H9 (cell line): ENCODE measurements around the gene CPM. TPM values are rescaled to one million over a fixed set of nuclear protein-coding genes. Genes with fewer than 3 reads are reported as not detected.

ENCODE experiments used
- DNase-seq: peaks from one replicate; pipeline ENCODE4 v3.0.0-alpha.2; 2017
- H2AFZ ChIP-seq: one replicate; pipeline ENCODE4 v1.6.1; 2013; ENCODE audit warnings: mild to moderate bottlenecking, low read length, control low read depth, moderate library complexity
- H2AK5ac ChIP-seq: 2 replicates; pipeline ENCODE4 v1.6.1; 2013; ENCODE audit warnings: low read length, control low read depth, mixed read lengths; ENCODE audit not compliant: insufficient read length
- H2BK120ac ChIP-seq: one replicate; pipeline ENCODE4 v1.6.1; 2013; ENCODE audit warnings: low read depth, mild to moderate bottlenecking, low read length, control low read depth, inconsistent platforms; ENCODE audit not compliant: poor library complexity, severe bottlenecking
- H2BK12ac ChIP-seq: 2 replicates; pipeline ENCODE4 v1.6.1; 2013; ENCODE audit warnings: low read length, control low read depth, mixed read lengths, low read depth; ENCODE audit not compliant: insufficient read length
- H2BK15ac ChIP-seq: 2 replicates; pipeline ENCODE4 v1.6.1; 2013; ENCODE audit warnings: low read depth, low read length, control low read depth
- H2BK20ac ChIP-seq: one replicate; pipeline ENCODE4 v1.6.1; 2013; ENCODE audit warnings: low read depth, mild to moderate bottlenecking, low read length, control low read depth, inconsistent platforms; ENCODE audit not compliant: poor library complexity, severe bottlenecking
- H2BK5ac ChIP-seq: 2 replicates; pipeline ENCODE4 v1.6.1; 2013; ENCODE audit warnings: low read length, control low read depth, mixed read lengths; ENCODE audit not compliant: insufficient read length
- H3K14ac ChIP-seq: 2 replicates; pipeline ENCODE4 v1.6.1; 2013; ENCODE audit warnings: low read length, control low read depth; ENCODE audit not compliant: insufficient read depth
- H3K18ac ChIP-seq: 2 replicates; pipeline ENCODE4 v1.6.1; 2013; ENCODE audit warnings: low read depth, mild to moderate bottlenecking, mixed read lengths, low read length, control low read depth; ENCODE audit not compliant: insufficient read length
- H3K23ac ChIP-seq: 2 replicates; pipeline ENCODE4 v1.6.1; 2013; ENCODE audit warnings: low read length, control low read depth, mixed read lengths, low read depth; ENCODE audit not compliant: insufficient read length
- H3K23me2 ChIP-seq: 2 replicates; pipeline ENCODE4 v1.6.1; 2013; ENCODE audit warnings: low read depth, mild to moderate bottlenecking, mixed read lengths, low read length, control low read depth; ENCODE audit not compliant: insufficient read length, poor library complexity, severe bottlenecking
- H3K27ac ChIP-seq: 2 replicates; pipeline ENCODE4 v1.5.1; 2013; ENCODE audit warnings: low read length, control low read depth, mixed read lengths, low read depth; ENCODE audit not compliant: insufficient read length
- H3K27me3 ChIP-seq: 2 replicates; pipeline ENCODE4 v1.6.1; 2013; ENCODE audit warnings: low read length, control low read depth, inconsistent platforms; ENCODE audit not compliant: insufficient read depth
- H3K4ac ChIP-seq: 2 replicates; pipeline ENCODE4 v1.6.1; 2013; ENCODE audit warnings: low read depth, mild to moderate bottlenecking, control low read depth, inconsistent platforms, low read length, moderate library complexity
- H3K4me1 ChIP-seq: 2 replicates; pipeline ENCODE4 v1.6.1; 2013; ENCODE audit warnings: low read length, control low read depth, inconsistent platforms; ENCODE audit not compliant: insufficient read depth
- H3K4me2 ChIP-seq: 2 replicates; pipeline ENCODE4 v1.6.1; 2013; ENCODE audit warnings: low read length, control low read depth, mixed read lengths; ENCODE audit not compliant: insufficient read length, insufficient read depth
- H3K56ac ChIP-seq: 2 replicates; pipeline ENCODE4 v1.6.1; 2013; ENCODE audit warnings: low read depth, mild to moderate bottlenecking, mixed read lengths, low read length, control low read depth; ENCODE audit not compliant: insufficient read length
- H3K79me1 ChIP-seq: 2 replicates; pipeline ENCODE4 v1.6.1; 2013; ENCODE audit warnings: low read depth, mild to moderate bottlenecking, moderate library complexity, low read length, control low read depth, inconsistent platforms; ENCODE audit not compliant: insufficient read depth, poor library complexity, severe bottlenecking
- H3K79me2 ChIP-seq: 2 replicates; pipeline ENCODE4 v1.6.1; 2013; ENCODE audit warnings: low read length, control low read depth, inconsistent platforms; ENCODE audit not compliant: insufficient read depth
- H3K9ac ChIP-seq: 2 replicates; pipeline ENCODE4 v1.6.1; 2013; ENCODE audit warnings: low read length, control low read depth, mixed read lengths; ENCODE audit not compliant: insufficient read length; ENCODE audit errors: extremely low read depth
- H3K9me3 ChIP-seq: one replicate; pipeline ENCODE4 v1.6.1; 2013; ENCODE audit warnings: low read depth, low read length, inconsistent platforms; ENCODE audit not compliant: control insufficient read depth
- H3T11ph ChIP-seq: one replicate; pipeline ENCODE4 v1.6.1; 2013; ENCODE audit warnings: mild to moderate bottlenecking, low read length, control low read depth, inconsistent platforms
- H4K20me1 ChIP-seq: one replicate; pipeline ENCODE4 v1.6.1; 2013; ENCODE audit not compliant: control insufficient read depth, insufficient read length, insufficient read depth
- H4K5ac ChIP-seq: 2 replicates; pipeline ENCODE4 v1.6.1; 2013; ENCODE audit warnings: low read depth, mild to moderate bottlenecking, mixed read lengths, low read length, control low read depth; ENCODE audit not compliant: insufficient read length
- H4K8ac ChIP-seq: replicated peaks from 2 replicates; pipeline ENCODE4 v1.6.1; 2013; ENCODE audit warnings: low read length, control low read depth, mixed read lengths, low read depth; ENCODE audit not compliant: insufficient read length
- H4K91ac ChIP-seq: 2 replicates; pipeline ENCODE4 v1.6.1; 2013; ENCODE audit warnings: low read depth, mild to moderate bottlenecking, moderate library complexity, mixed read lengths, low read length, control low read depth; ENCODE audit not compliant: insufficient read length
- H3K27ac Mint-ChIP-seq, 3 experiments: 2 replicates in 2 of 3; 3 replicates in 1 of 3; pipeline ENCODE4 v1.8.0; 2020 to 2021; ENCODE audit warnings: mixed read lengths in 3 of 3, mild to moderate bottlenecking in 1 of 3, moderate library complexity in 1 of 3
- H3K27me3 Mint-ChIP-seq: 2 replicates; pipeline ENCODE4 v1.8.0; 2021; ENCODE audit warnings: low read depth, mild to moderate bottlenecking, moderate library complexity, mixed read lengths
- H3K36me3 Mint-ChIP-seq, 3 experiments: 2 replicates in 2 of 3; 3 replicates in 1 of 3; pipeline ENCODE4 v1.8.0; 2020 to 2021; ENCODE audit warnings: low read depth in 3 of 3, mixed read lengths in 3 of 3; ENCODE audit not compliant: insufficient read depth in 1 of 3
- H3K4me1 Mint-ChIP-seq, 2 experiments: 2 replicates each; pipeline ENCODE4 v1.8.0; 2020; ENCODE audit warnings: mixed read lengths in 2 of 2
- H3K4me3 Mint-ChIP-seq, 2 experiments: 2 replicates in 1 of 2; 3 replicates in 1 of 2; pipeline ENCODE4 v1.8.0; 2020 to 2021; ENCODE audit warnings: mild to moderate bottlenecking in 2 of 2, mixed read lengths in 2 of 2, moderate library complexity in 1 of 2
- H3K9me3 Mint-ChIP-seq, 2 experiments: 2 replicates in 1 of 2; 3 replicates in 1 of 2; pipeline ENCODE4 v1.8.0; 2020; ENCODE audit warnings: mild to moderate bottlenecking in 2 of 2, mixed read lengths in 2 of 2, moderate library complexity in 1 of 2
- CTCF ChIP-seq: fragments of 200-600 bp; sonication (generic); conservative IDR thresholded peaks from 3 replicates; pipeline ENCODE4 v1.8.0; 2021; ENCODE audit warnings: antibody characterized with exemption, mild to moderate bottlenecking
- WGBS: extraction: QIAGEN DNeasy Blood & Tissue Kit; methylation state at CpG from one replicate; pipeline ENCODE4 v1.1.7; 2013; ENCODE audit warnings: missing lambda C conversion rate, low lambda C conversion rate, mixed read lengths; ENCODE audit not compliant: insufficient read length; ENCODE audit errors: extremely low coverage; 5-methylcytosine and 5-hydroxymethylcytosine counted together
- total RNA-seq: library from RNA; stranded (reverse); gene quantifications from 2 replicates; pipeline ENCODE4 v1.2.1, GENCODE V29; 2021

Gene CPM
- total RNA-seq, 1 experiment from 2014 or later, result 1.2 TPM

GRCh38 chr12:68805592-68806120 lies 127.3 kb downstream of the CPM start:
- H3K4ac ChIP-seq, result no peak overlapping the region
- no peak overlapping the region for H3K14ac ChIP-seq
- H3K18ac ChIP-seq, result no peak overlapping the region
- Mint-ChIP-seq H3K4me1 (peaks cover 25 to 33% of the 10 kb centered on the region in 2 experiments), H3K27ac (no peak overlapping the region), H3K27me3 (no peaks in the 10 kb centered on the region), H3K9me3 (peaks cover 0 to 2% of the 10 kb centered on the region in 2 experiments; a peak in 2 of 5 replicates), H3K4me3 (no peak overlapping the region), H3K36me3 (peaks cover 11 to 19% (median 15%) of the 10 kb centered on the region in 3 experiments)
- H2BK12ac ChIP-seq, result no peak overlapping the region
- H3K4me2 ChIP-seq, result no peak overlapping the region
- DNase-seq, result no peak
- H3K9me3 ChIP-seq, result no peaks in the 10 kb centered on the region
- no peaks in the 10 kb centered on the region for H4K20me1 ChIP-seq
- no peaks in the 10 kb centered on the region for H3K79me1 ChIP-seq
- no peak overlapping the region for H2BK15ac ChIP-seq
- H2BK120ac ChIP-seq, result no peak overlapping the region
- peaks cover 9% of the 10 kb centered on the region for H3K23me2 ChIP-seq
- no peak overlapping the region for H3T11ph ChIP-seq
- no CpG with 5 or more reads among the region's 7 CpGs for WGBS
- no peak overlapping the region for H4K5ac ChIP-seq
- H3K4me1 ChIP-seq, result peaks cover 4% of the 10 kb centered on the region; the same call in 1 of the 2 replicates
- peaks cover 3% of the 10 kb centered on the region; the same call in 1 of the 2 replicates for H3K79me2 ChIP-seq
- H3K27me3 ChIP-seq, result no peaks in the 10 kb centered on the region
- H3K27ac ChIP-seq, result no peak overlapping the region
- H2BK5ac ChIP-seq, result no peak overlapping the region
- H2AK5ac ChIP-seq, result no peak overlapping the region
- no peak overlapping the region for H3K9ac ChIP-seq
- no peak overlapping the region for H4K91ac ChIP-seq
- H2BK20ac ChIP-seq, result no peak overlapping the region
- H3K56ac ChIP-seq, result no peak overlapping the region
- no peak overlapping the region for H3K23ac ChIP-seq
- no peak overlapping the region for H4K8ac ChIP-seq
- no peak for TF ChIP-seq CTCF
- no peak overlapping the region for H2AFZ ChIP-seq
